K562 (cell line): Measurements from ENCODE around the gene ITPKB. TPM values are rescaled to one million over a fixed set of nuclear protein-coding genes. Genes with fewer than 3 reads are reported as not detected.

ENCODE experiments used
- ATAC-seq: fragments of 200-7000 bp; cut with Tn5 transposase; 3 replicates; pipeline ENCODE4 v1.9.1; 2020; ENCODE audit warnings: moderate library complexity
- BruUV-seq: library from RNA; stranded (reverse); fragments of 400-500 nt; replicated peaks from 2 replicates; lab custom pipeline; 2021; lab: Mats Ljungman, UMichigan
- CTCF ChIA-PET: fragments of 300-600 bp; formaldehyde crosslinking; extraction: SDS; loops from one replicate; lab custom pipeline; 2021; ENCODE audit warnings: low intra/inter-chr PET ratio; lab: Yijun Ruan, JAX
- POLR2A ChIA-PET: fragments of 300-600, 350-650 bp; sonication (Branson Sonifier 250); formaldehyde crosslinking; extraction: SDS; loops from one replicate; lab custom pipeline; 2021; ENCODE audit warnings: antibody characterized with exemption, inconsistent platforms; lab: Yijun Ruan, JAX
- DNase-seq, 4 experiments: peaks; one replicate each; pipeline versions ENCODE4 v3.0.0 to v3.0.0-alpha.2; 2011 to 2018; ENCODE audit warnings: low spot score in 3 of 4, mixed read lengths in 3 of 4; ENCODE audit errors: extremely low read depth in 1 of 4
- FAIRE-seq: peaks from 2 replicates; lab custom pipeline; 2011; peaks lifted over from hg19 to GRCh38; lab: Jason Lieb, UNC
- H2AFZ ChIP-seq: 2 replicates; pipeline ENCODE4 v1.6.0; 2011; ENCODE audit warnings: low read depth, low read length, control low read depth, inconsistent platforms
- H3K27ac ChIP-seq: fragments of 200-600 bp; 3 replicates; pipeline ENCODE4 v1.8.0; 2011; ENCODE audit warnings: low read depth, mild to moderate bottlenecking, control low read depth, inconsistent platforms, low read length, moderate library complexity, mixed read lengths; ENCODE audit errors: extremely low read depth
- H3K27me3 ChIP-seq, 2 experiments: fragments of 300-600 bp in 1 of 2; 2 replicates in 1 of 2; 3 replicates in 1 of 2; pipeline versions ENCODE4 v1.6.0 to v1.8.0; 2011; ENCODE audit warnings: inconsistent platforms in 2 of 2, low read length in 2 of 2, mild to moderate bottlenecking in 1 of 2, mixed read lengths in 1 of 2, moderate library complexity in 1 of 2; ENCODE audit not compliant: control insufficient read depth in 2 of 2, insufficient read depth in 2 of 2
- H3K36me3 ChIP-seq: fragments of 300-600 bp; 3 replicates; pipeline ENCODE4 v1.8.0; 2011; ENCODE audit warnings: mild to moderate bottlenecking, low read length, inconsistent platforms; ENCODE audit not compliant: control insufficient read depth, insufficient read depth
- H3K4me1 ChIP-seq, 2 experiments: fragments of 200-600 bp in 1 of 2; replicated peaks in 1 of 2; 2 replicates in 1 of 2; 3 replicates in 1 of 2; pipeline versions ENCODE4 v1.5.1 to v1.8.0; 2011; ENCODE audit warnings: inconsistent platforms in 2 of 2, low read length in 2 of 2, mild to moderate bottlenecking in 1 of 2, mixed read lengths in 1 of 2, moderate library complexity in 1 of 2; ENCODE audit not compliant: control insufficient read depth in 2 of 2, insufficient read depth in 2 of 2
- H3K4me2 ChIP-seq: 2 replicates; pipeline ENCODE4 v1.6.1; 2011; ENCODE audit warnings: low read length, control low read depth, inconsistent platforms, mixed read lengths; ENCODE audit not compliant: insufficient read depth
- H3K4me3 ChIP-seq: fragments of 200-600 bp; sonication (generic), shearing (Covaris generic); 2 replicates; pipeline ENCODE4 v1.5.1; 2016; ENCODE audit warnings: control low read depth, inconsistent platforms
- H3K79me2 ChIP-seq: fragments of 200-600 bp; 3 replicates; pipeline ENCODE4 v1.8.0; 2011; ENCODE audit warnings: low read length, inconsistent platforms; ENCODE audit not compliant: control insufficient read depth, insufficient read depth
- H3K9ac ChIP-seq, 2 experiments: 2 replicates each; pipeline versions ENCODE4 v1.6.0 to v1.6.1; 2011; ENCODE audit warnings: low read depth in 2 of 2, low read length in 2 of 2, control low read depth in 1 of 2, inconsistent platforms in 1 of 2, mild to moderate bottlenecking in 1 of 2, mixed read lengths in 1 of 2; ENCODE audit not compliant: insufficient read depth in 1 of 2
- H3K9me1 ChIP-seq: one replicate; pipeline ENCODE4 v1.6.0; 2011; ENCODE audit warnings: inconsistent platforms, mild to moderate bottlenecking, low read length, moderate library complexity; ENCODE audit not compliant: control insufficient read depth, insufficient read depth
- H3K9me3 ChIP-seq: replicated peaks from 2 replicates; pipeline ENCODE4 v1.5.1; 2011; ENCODE audit warnings: low read depth, low read length, inconsistent platforms; ENCODE audit not compliant: control insufficient read depth, insufficient read depth
- H4K20me1 ChIP-seq: replicated peaks from 2 replicates; pipeline ENCODE4 v1.6.1; 2011; ENCODE audit warnings: low read length, inconsistent platforms, mixed read lengths; ENCODE audit not compliant: control insufficient read depth, insufficient read depth
- CREB3 ChIP-seq: fragments of 450-650 bp; conservative IDR thresholded peaks from 2 replicates; pipeline ENCODE4 v1.6.1; 2016; ENCODE audit warnings: missing genetic modification characterization, low read depth, mild to moderate bottlenecking, missing compliant biosample characterization, moderate library complexity
- PCBP2 ChIP-seq: fragments of 200-400 bp; formaldehyde crosslinking; IDR thresholded peaks from 2 replicates; pipeline ENCODE4 v1.6.1; 2018; ENCODE audit warnings: low read length, low read depth, mild to moderate bottlenecking, moderate library complexity; ENCODE audit not compliant: poor library complexity, severe bottlenecking
- PRMT5 ChIP-seq: sonication (generic); formaldehyde crosslinking; IDR thresholded peaks from 2 replicates; pipeline ENCODE4 v1.5.0; 2020; ENCODE audit warnings: missing genetic modification reagents
- SIRT6 ChIP-seq: IDR thresholded peaks from one replicate; pipeline ENCODE4 v1.6.1; 2012; ENCODE audit warnings: low read depth, mild to moderate bottlenecking, control low read depth, inconsistent platforms, low read length, moderate library complexity
- TEAD4 ChIP-seq, 2 experiments: sonication (generic) in 1 of 2; formaldehyde crosslinking in 1 of 2; IDR thresholded peaks; 2 replicates each; pipeline versions ENCODE4 v1.6.1 to v1.8.0; 2012 to 2022; ENCODE audit warnings: borderline replicate concordance in 1 of 2, inconsistent platforms in 1 of 2, low read length in 1 of 2, mild to moderate bottlenecking in 1 of 2, missing genetic modification reagents in 1 of 2
- ZBTB7A ChIP-seq: IDR thresholded peaks from 2 replicates; pipeline ENCODE4 v1.6.1; 2011; ENCODE audit warnings: low read depth, mild to moderate bottlenecking, low read length, moderate library complexity, borderline replicate concordance; ENCODE audit not compliant: control insufficient read depth
- ZNF12 ChIP-seq: sonication (generic); formaldehyde crosslinking; IDR thresholded peaks from 2 replicates; pipeline ENCODE4 v1.4.0; 2020; ENCODE audit warnings: mild to moderate bottlenecking, missing genetic modification reagents
- WGBS: fragments of 100-300 bp; shearing (Covaris generic); methylation state at CpG from one replicate; pipeline ENCODE4 v1.1.6; 2016; ENCODE audit warnings: low coverage, mixed read lengths; ENCODE audit not compliant: insufficient coverage; ENCODE audit errors: missing lambda C conversion rate; 5-methylcytosine and 5-hydroxymethylcytosine counted together
- in situ Hi-C: fragments of 300-500 bp; cut with MboI; formaldehyde crosslinking; loops from 4 replicates; pipeline ENCODE4 v1.15.0; 2018; ENCODE audit warnings: inconsistent platforms, mixed read lengths
- intact Hi-C: fragments of 100-400 bp; cut with micrococcal nuclease; formaldehyde crosslinking; loops from 2 replicates; pipeline ENCODE4 v1.14.2; 2022
- polyA plus RNA-seq, 8 experiments: library from polyadenylated mRNA; depleted of rRNA in 4 of 8; stranded (reverse) in 5 of 8; unstranded in 3 of 8; fragments of >200 nt; fragmentation: Nextera tagmentation in 2 of 8; fragmentation: Illumina TruSeq in 1 of 8; extraction: Ambion mirVana in 2 of 8; extraction: Trizol in 1 of 8; gene quantifications; 2 replicates each; pipeline versions ENCODE4 v1.2.1 to v1.2.3, GENCODE V29; 2011 to 2014; ENCODE audit warnings: inconsistent platforms in 1 of 8, missing spikeins in 1 of 8
- total RNA-seq, 7 experiments: library from RNA; depleted of rRNA in 6 of 7; stranded (reverse); fragments of >200 nt in 6 of 7; fragmentation: Illumina TruSeq in 2 of 7; extraction: Trizol in 2 of 7; gene quantifications; 2 replicates each; pipeline versions ENCODE4 v1.2.1 to v1.2.3, GENCODE V29; 2011 to 2021; ENCODE audit warnings: low replicate concordance in 1 of 7
- TF ChIP-seq, protein P1 (sequence below): IDR thresholded peaks from 2 replicates; pipeline ENCODE4 v1.6.1; 2014; ENCODE audit warnings: antibody characterized with exemption
- TF ChIP-seq, protein P2 (sequence below): sonication (generic); formaldehyde crosslinking; IDR thresholded peaks from 2 replicates; pipeline ENCODE4 v1.8.0; 2022; ENCODE audit warnings: mild to moderate bottlenecking, low read depth, missing genetic modification reagents
- TF ChIP-seq, protein P3 (sequence below): fragments of 450-650 bp; IDR thresholded peaks from 2 replicates; pipeline ENCODE4 v1.6.1; 2018; ENCODE audit not compliant: partially characterized antibody

The ITPKB gene
- total and polyA plus RNA-seq, 9 of the 15 experiments (the other 6 are each of a cell fraction or from before 2014, with no cell fraction given) = 0.01 to 0.22 TPM; not detected in 7

- Histone ChIP-seq H3K27ac (no peak overlapping the region), H3K4me1 (peaks cover 4 to 6% of the 10 kb centered on the region in 2 experiments; a peak in 3 of 5 replicates), H3K9me3 (no peaks in the 10 kb centered on the region), H3K79me2 (no peaks in the 10 kb centered on the region), H3K4me2 (no peak overlapping the region), H3K27me3 (peaks cover 40 to 61% of the 10 kb centered on the region in 2 experiments; a peak in 4 of 5 replicates), H2AFZ (no peak overlapping the region), H4K20me1 (no peaks in the 10 kb centered on the region), H3K9me1 (no peaks in the 10 kb centered on the region), H3K9ac (no peak overlapping the region), H3K4me3 (no peak overlapping the region), H3K36me3 (no peaks in the 10 kb centered on the region)
- ChIA-PET CTCF (no interaction called here), POLR2A (no interaction called here)
- no TSS peak for BruUV-seq
- TF ChIP-seq SIRT6 (no peak), CREB3 (tag) (no peak), ZNF12 (CRISPR knock-in tag) (no peak), TEAD4 (IDR thresholded peaks at IDR 0.05; ENCODE audit: low read length) (no peak), TEAD4 (CRISPR knock-in tag; IDR thresholded peaks at IDR 0.05; ENCODE audit: borderline replicate concordance) (no peak), ZBTB7A (no peak), PRMT5 (CRISPR knock-in tag) (no peak), PCBP2 (no peak)
- TF ChIP-seq, protein P1, sequence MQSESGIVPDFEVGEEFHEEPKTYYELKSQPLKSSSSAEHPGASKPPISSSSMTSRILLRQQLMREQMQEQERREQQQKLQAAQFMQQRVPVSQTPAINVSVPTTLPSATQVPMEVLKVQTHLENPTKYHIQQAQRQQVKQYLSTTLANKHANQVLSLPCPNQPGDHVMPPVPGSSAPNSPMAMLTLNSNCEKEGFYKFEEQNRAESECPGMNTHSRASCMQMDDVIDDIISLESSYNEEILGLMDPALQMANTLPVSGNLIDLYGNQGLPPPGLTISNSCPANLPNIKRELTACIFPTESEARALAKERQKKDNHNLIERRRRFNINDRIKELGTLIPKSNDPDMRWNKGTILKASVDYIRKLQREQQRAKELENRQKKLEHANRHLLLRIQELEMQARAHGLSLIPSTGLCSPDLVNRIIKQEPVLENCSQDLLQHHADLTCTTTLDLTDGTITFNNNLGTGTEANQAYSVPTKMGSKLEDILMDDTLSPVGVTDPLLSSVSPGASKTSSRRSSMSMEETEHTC = no peak
- TF ChIP-seq, protein P2, sequence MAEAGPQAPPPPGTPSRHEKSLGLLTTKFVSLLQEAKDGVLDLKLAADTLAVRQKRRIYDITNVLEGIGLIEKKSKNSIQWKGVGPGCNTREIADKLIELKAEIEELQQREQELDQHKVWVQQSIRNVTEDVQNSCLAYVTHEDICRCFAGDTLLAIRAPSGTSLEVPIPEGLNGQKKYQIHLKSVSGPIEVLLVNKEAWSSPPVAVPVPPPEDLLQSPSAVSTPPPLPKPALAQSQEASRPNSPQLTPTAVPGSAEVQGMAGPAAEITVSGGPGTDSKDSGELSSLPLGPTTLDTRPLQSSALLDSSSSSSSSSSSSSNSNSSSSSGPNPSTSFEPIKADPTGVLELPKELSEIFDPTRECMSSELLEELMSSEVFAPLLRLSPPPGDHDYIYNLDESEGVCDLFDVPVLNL (CRISPR knock-in tag) = no peak
- TF ChIP-seq, protein P3, sequence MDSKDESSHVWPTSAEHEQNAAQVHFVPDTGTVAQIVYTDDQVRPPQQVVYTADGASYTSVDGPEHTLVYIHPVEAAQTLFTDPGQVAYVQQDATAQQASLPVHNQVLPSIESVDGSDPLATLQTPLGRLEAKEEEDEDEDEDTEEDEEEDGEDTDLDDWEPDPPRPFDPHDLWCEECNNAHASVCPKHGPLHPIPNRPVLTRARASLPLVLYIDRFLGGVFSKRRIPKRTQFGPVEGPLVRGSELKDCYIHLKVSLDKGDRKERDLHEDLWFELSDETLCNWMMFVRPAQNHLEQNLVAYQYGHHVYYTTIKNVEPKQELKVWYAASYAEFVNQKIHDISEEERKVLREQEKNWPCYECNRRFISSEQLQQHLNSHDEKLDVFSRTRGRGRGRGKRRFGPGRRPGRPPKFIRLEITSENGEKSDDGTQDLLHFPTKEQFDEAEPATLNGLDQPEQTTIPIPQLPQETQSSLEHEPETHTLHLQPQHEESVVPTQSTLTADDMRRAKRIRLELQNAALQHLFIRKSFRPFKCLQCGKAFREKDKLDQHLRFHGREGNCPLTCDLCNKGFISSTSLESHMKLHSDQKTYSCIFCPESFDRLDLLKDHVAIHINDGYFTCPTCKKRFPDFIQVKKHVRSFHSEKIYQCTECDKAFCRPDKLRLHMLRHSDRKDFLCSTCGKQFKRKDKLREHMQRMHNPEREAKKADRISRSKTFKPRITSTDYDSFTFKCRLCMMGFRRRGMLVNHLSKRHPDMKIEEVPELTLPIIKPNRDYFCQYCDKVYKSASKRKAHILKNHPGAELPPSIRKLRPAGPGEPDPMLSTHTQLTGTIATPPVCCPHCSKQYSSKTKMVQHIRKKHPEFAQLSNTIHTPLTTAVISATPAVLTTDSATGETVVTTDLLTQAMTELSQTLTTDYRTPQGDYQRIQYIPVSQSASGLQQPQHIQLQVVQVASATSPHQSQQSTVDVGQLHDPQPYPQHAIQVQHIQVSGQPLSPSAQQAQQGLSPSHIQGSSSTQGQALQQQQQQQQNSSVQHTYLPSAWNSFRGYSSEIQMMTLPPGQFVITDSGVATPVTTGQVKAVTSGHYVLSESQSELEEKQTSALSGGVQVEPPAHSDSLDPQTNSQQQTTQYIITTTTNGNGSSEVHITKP = no peak
- intact Hi-C loops (loop anchor here (5.0 kb wide), 1 partner anchor 39 kb away; no protein-coding TSS in a partner anchor), in situ Hi-C loops (no loop called here)
- ATAC-seq (no peak), DNase-seq (no peak), FAIRE-seq (no peak)
- WGBS = 0% methylated on average over 7 of the region's 7 CpGs
Observed at GRCh38 chr1:226675715-226676357, 63.2 kb downstream of the ITPKB start.
